Fibroblast of lung (primary cell): ENCODE measurements around the gene FYB2. TPM values are rescaled to one million over a fixed set of nuclear protein-coding genes. Genes with fewer than 3 reads are reported as not detected.

Experiments used
- DNase-seq, 2 donors: peaks; one replicate each; pipeline versions ENCODE4 v3.0.0 to v3.0.0-alpha.2; 2010; ENCODE audit warnings: low read depth in 2 of 2
- H2AFZ ChIP-seq: 2 replicates; pipeline ENCODE4 v1.5.1; 2012; ENCODE audit warnings: low read length, control low read depth, inconsistent platforms
- H3K27ac ChIP-seq: 2 replicates; pipeline ENCODE4 v1.5.1; 2011; ENCODE audit warnings: low read length, control low read depth; ENCODE audit not compliant: insufficient read depth
- H3K27me3 ChIP-seq: 2 replicates; pipeline ENCODE4 v1.5.1; 2011; ENCODE audit warnings: mild to moderate bottlenecking, low read length; ENCODE audit not compliant: control insufficient read depth, insufficient read depth
- H3K36me3 ChIP-seq: 2 replicates; pipeline ENCODE4 v1.5.1; 2011; ENCODE audit warnings: low read length; ENCODE audit not compliant: control insufficient read depth, insufficient read depth
- H3K4me1 ChIP-seq: 2 replicates; pipeline ENCODE4 v1.5.1; 2011; ENCODE audit warnings: low read length; ENCODE audit not compliant: control insufficient read depth, insufficient read depth; ENCODE audit errors: extremely low read depth
- H3K4me2 ChIP-seq: 2 replicates; pipeline ENCODE4 v1.5.1; 2011; ENCODE audit warnings: low read length, control low read depth; ENCODE audit not compliant: insufficient read depth; ENCODE audit errors: extremely low read depth
- H3K4me3 ChIP-seq, 4 experiments: fragments of 200-600 bp in 1 of 4; sonication (generic) in 1 of 4; replicated peaks in 1 of 4; 2 replicates each; pipeline ENCODE4 v1.5.1; 2011 to 2016; ENCODE audit warnings: low read length in 4 of 4, low read depth in 3 of 4, mild to moderate bottlenecking in 3 of 4, control low read depth in 2 of 4, inconsistent platforms in 1 of 4, mixed read lengths in 1 of 4; ENCODE audit not compliant: insufficient read depth in 1 of 4; ENCODE audit errors: control extremely low read depth in 1 of 4
- H3K79me2 ChIP-seq: 2 replicates; pipeline ENCODE4 v1.5.1; 2012; ENCODE audit warnings: mild to moderate bottlenecking, low read length, inconsistent platforms; ENCODE audit not compliant: control insufficient read depth, insufficient read depth
- H3K9ac ChIP-seq: 2 replicates; pipeline ENCODE4 v1.5.1; 2011; ENCODE audit warnings: mild to moderate bottlenecking, low read length, control low read depth; ENCODE audit not compliant: insufficient read depth
- H3K9me3 ChIP-seq: 2 replicates; pipeline ENCODE4 v1.5.1; 2012; ENCODE audit warnings: low read depth, low read length; ENCODE audit not compliant: control insufficient read depth, insufficient read depth
- H4K20me1 ChIP-seq: 2 replicates; pipeline ENCODE4 v1.5.1; 2011; ENCODE audit warnings: low read length; ENCODE audit not compliant: control insufficient read depth, insufficient read depth; ENCODE audit errors: extremely low read depth
- EZH2 ChIP-seq: IDR thresholded peaks from 2 replicates; pipeline ENCODE4 v1.5.1; 2012; ENCODE audit warnings: low read length, control low read depth, mild to moderate bottlenecking; ENCODE audit errors: missing control alignments
- polyA plus RNA-seq, 2 donors: library from polyadenylated mRNA; depleted of rRNA in 1 of 2; stranded (reverse) in 1 of 2; unstranded in 1 of 2; fragments of >200 nt; gene quantifications; 2 replicates each; pipeline ENCODE4 v1.2.1, GENCODE V29; 2011 to 2012; ENCODE audit warnings: missing spikeins in 1 of 2
- total RNA-seq: library from RNA; depleted of rRNA; stranded (reverse); fragments of >200 nt; gene quantifications from 2 replicates; pipeline ENCODE4 v1.2.1, GENCODE V29; 2014
- TF ChIP-seq, protein P1 (sequence below), 2 donors: IDR thresholded peaks in 1 of 2; conservative IDR thresholded peaks in 1 of 2; 1 replicate in 1 of 2; 2 replicates in 1 of 2; pipeline ENCODE4 v1.5.1; 2011 to 2012; ENCODE audit warnings: low read length in 2 of 2, control low read depth in 1 of 2, inconsistent platforms in 1 of 2, low read depth in 1 of 2, mild to moderate bottlenecking in 1 of 2

The FYB2 gene
- total and polyA plus RNA-seq, 2 donors (not counting 1 experiment from before 2014, with no cell fraction given): not detected

DNA sequence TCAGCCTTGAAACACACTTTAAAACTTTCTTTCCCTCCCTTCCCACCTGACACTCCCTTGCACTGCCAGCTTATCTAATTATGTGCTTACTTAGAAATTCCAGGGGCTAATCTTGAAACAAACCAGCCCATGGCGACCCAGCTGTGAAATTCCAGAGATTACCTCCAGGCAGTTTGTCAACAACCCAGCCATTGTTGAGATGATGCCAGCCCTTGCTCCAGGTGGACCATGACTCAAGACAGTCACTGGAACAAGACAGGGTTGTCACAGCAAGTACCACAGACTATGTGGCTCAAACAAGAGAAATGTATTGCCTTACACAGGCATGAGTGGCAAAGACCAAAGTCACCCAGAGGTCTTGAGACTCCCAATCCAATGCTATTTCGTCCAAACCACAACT is 7.9 kb downstream of the FYB2 start:
- Histone ChIP-seq H3K9ac (no peak overlapping the region), H4K20me1 (no peaks in the 10 kb centered on the region), H3K4me2 (no peak overlapping the region), H3K36me3 (no peaks in the 10 kb centered on the region), H3K27ac (no peak overlapping the region), H3K9me3 (no peaks in the 10 kb centered on the region), H3K4me3 (no peak overlapping the region), H3K27me3 (peaks cover 4% of the 10 kb centered on the region), H3K79me2 (no peaks in the 10 kb centered on the region), H3K4me1 (no peaks in the 10 kb centered on the region), H2AFZ (no peak overlapping the region)
- TF ChIP-seq EZH2: no peak
- TF ChIP-seq, protein P1, sequence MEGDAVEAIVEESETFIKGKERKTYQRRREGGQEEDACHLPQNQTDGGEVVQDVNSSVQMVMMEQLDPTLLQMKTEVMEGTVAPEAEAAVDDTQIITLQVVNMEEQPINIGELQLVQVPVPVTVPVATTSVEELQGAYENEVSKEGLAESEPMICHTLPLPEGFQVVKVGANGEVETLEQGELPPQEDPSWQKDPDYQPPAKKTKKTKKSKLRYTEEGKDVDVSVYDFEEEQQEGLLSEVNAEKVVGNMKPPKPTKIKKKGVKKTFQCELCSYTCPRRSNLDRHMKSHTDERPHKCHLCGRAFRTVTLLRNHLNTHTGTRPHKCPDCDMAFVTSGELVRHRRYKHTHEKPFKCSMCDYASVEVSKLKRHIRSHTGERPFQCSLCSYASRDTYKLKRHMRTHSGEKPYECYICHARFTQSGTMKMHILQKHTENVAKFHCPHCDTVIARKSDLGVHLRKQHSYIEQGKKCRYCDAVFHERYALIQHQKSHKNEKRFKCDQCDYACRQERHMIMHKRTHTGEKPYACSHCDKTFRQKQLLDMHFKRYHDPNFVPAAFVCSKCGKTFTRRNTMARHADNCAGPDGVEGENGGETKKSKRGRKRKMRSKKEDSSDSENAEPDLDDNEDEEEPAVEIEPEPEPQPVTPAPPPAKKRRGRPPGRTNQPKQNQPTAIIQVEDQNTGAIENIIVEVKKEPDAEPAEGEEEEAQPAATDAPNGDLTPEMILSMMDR (conservative IDR thresholded peaks at IDR 0.05 in 1 of 2, IDR thresholded peaks at IDR 0.05 in 1 of 2; ENCODE audit: low read depth in 1 of 2, low read length in 2 of 2): no peak
- no peak for DNase-seq

DNA sequence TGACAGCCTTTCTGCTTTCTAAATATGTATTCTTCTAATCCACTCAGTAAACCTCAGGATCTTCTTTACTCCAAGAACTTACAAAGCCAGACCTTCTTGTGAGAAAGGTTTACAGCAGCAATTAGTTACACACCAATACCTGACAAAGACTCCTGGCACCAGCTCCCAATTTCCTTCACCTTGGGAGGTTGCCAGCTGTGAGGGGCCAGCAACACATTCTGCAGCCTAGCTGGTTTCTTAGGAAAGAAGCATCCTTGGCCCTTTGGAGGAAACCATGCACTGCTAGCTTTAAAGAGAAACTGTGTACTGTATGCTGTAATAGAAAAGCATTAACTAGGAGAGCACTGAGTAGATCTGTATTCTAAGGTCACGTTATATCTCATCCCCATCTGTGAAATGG is 10.8 kb downstream of the FYB2 start:
- no peak overlapping the region for H3K4me3 ChIP-seq
- no peak overlapping the region for H3K9ac ChIP-seq
- H3K4me2 ChIP-seq: no peak overlapping the region
- H3K79me2 ChIP-seq: no peaks in the 10 kb centered on the region
- H2AFZ ChIP-seq: no peak overlapping the region
- no peak overlapping the region for H3K27ac ChIP-seq
- H3K4me1 ChIP-seq: no peaks in the 10 kb centered on the region
- no peak for DNase-seq
- H3K27me3 ChIP-seq: peaks cover 4% of the 10 kb centered on the region
- H3K36me3 ChIP-seq: no peaks in the 10 kb centered on the region
- H3K9me3 ChIP-seq: no peaks in the 10 kb centered on the region
- H4K20me1 ChIP-seq: no peaks in the 10 kb centered on the region
- TF ChIP-seq, protein P1 (conservative IDR thresholded peaks at IDR 0.05 in 1 of 2, IDR thresholded peaks at IDR 0.05 in 1 of 2; ENCODE audit: low read depth in 1 of 2, low read length in 2 of 2): no peak
- TF ChIP-seq EZH2: no peak

DNA sequence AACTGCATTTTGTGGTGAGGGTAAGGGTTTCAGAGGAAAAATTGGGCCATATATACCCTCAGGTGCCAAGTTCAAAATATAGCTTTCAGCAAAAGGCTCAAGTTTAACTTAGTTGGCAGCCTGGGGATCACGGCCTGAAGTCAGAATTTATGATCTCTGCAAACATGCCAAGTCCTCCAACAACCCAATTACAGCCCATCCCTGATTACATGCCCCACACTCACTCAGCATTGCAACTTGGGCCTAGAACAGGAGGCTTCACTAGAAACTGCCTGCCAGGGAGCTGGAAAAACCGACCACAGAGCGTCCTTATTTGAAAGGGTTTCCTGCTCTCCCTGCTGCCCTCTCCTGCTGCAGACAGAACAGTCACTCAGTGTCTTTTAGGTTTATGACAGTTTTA is 12.4 kb downstream of the FYB2 start:
- DNase-seq: no peak
- H3K4me1 ChIP-seq: no peaks in the 10 kb centered on the region
- H2AFZ ChIP-seq: no peak overlapping the region
- H3K79me2 ChIP-seq: no peaks in the 10 kb centered on the region
- no peak overlapping the region for H3K9ac ChIP-seq
- H3K4me2 ChIP-seq: no peak overlapping the region
- no peaks in the 10 kb centered on the region for H3K9me3 ChIP-seq
- H3K27me3 ChIP-seq: no peaks in the 10 kb centered on the region
- no peaks in the 10 kb centered on the region for H3K36me3 ChIP-seq
- no peak for TF ChIP-seq EZH2
- TF ChIP-seq, protein P1 (conservative IDR thresholded peaks at IDR 0.05 in 1 of 2, IDR thresholded peaks at IDR 0.05 in 1 of 2; ENCODE audit: low read depth in 1 of 2, low read length in 2 of 2): no peak
- H3K27ac ChIP-seq: no peak overlapping the region
- no peaks in the 10 kb centered on the region for H4K20me1 ChIP-seq
- no peak overlapping the region for H3K4me3 ChIP-seq
